HepG2 (cell line): ENCODE measurements around the gene SEMA3B. TPM values are rescaled to one million over a fixed set of nuclear protein-coding genes. Genes with fewer than 3 reads are reported as not detected.

Experiments
- DPF2 ChIP-seq: sonication (generic); formaldehyde crosslinking; IDR thresholded peaks from 2 replicates; pipeline ENCODE4 v1.4.0; 2020; ENCODE audit warnings: mild to moderate bottlenecking, low read depth, missing genetic modification reagents, borderline replicate concordance
- HIVEP1 ChIP-seq: sonication (generic); formaldehyde crosslinking; IDR thresholded peaks from 2 replicates; pipeline ENCODE4 v1.4.0; 2020; ENCODE audit warnings: mild to moderate bottlenecking, missing genetic modification reagents
- IRX3 ChIP-seq: sonication (generic); formaldehyde crosslinking; IDR thresholded peaks from 2 replicates; pipeline ENCODE4 v1.8.1; 2023; ENCODE audit warnings: mild to moderate bottlenecking, low read depth, missing genetic modification reagents, borderline replicate concordance
- KAT7 ChIP-seq: IDR thresholded peaks from 2 replicates; pipeline ENCODE4 v1.6.1; 2018; ENCODE audit warnings: borderline replicate concordance, missing compliant biosample characterization
- MYC ChIP-seq: sonication (generic); formaldehyde crosslinking; IDR thresholded peaks from 2 replicates; pipeline ENCODE4 v1.9.0; 2021; ENCODE audit warnings: missing genetic modification reagents, borderline replicate concordance
- NR2F1 ChIP-seq, 2 experiments: fragments of 450-650 bp in 1 of 2; formaldehyde crosslinking in 1 of 2; IDR thresholded peaks; 2 replicates each; pipeline versions ENCODE4 v1.5.0 to v1.6.1; 2016 to 2020; ENCODE audit warnings: mild to moderate bottlenecking in 1 of 2, missing compliant biosample characterization in 1 of 2, missing genetic modification reagents in 1 of 2, moderate library complexity in 1 of 2
- NR3C1 ChIP-seq: sonication (generic); formaldehyde crosslinking; IDR thresholded peaks from 2 replicates; pipeline ENCODE4 v1.4.0; 2020; ENCODE audit warnings: missing genetic modification reagents
- POLR2G ChIP-seq: fragments of 200-400 bp; formaldehyde crosslinking; IDR thresholded peaks from 2 replicates; pipeline ENCODE4 v1.6.1; 2018; ENCODE audit warnings: mild to moderate bottlenecking, low read depth, low read length, moderate library complexity
- RARG ChIP-seq: sonication (generic); formaldehyde crosslinking; IDR thresholded peaks from 2 replicates; pipeline ENCODE4 v1.4.0; 2020; ENCODE audit warnings: low read depth, mild to moderate bottlenecking, missing genetic modification reagents
- RBAK ChIP-seq: sonication (generic); formaldehyde crosslinking; IDR thresholded peaks from 2 replicates; pipeline ENCODE4 v1.5.1; 2020; ENCODE audit warnings: mild to moderate bottlenecking, missing genetic modification reagents
- SAFB2 ChIP-seq: sonication (generic); formaldehyde crosslinking; IDR thresholded peaks from 2 replicates; pipeline ENCODE4 v1.5.1; 2020; ENCODE audit warnings: missing genetic modification reagents, low read depth, mild to moderate bottlenecking, borderline replicate concordance
- SUZ12 ChIP-seq: fragments of 150-350 bp; IDR thresholded peaks from 2 replicates; pipeline ENCODE4 v1.6.1; 2014; ENCODE audit warnings: low read depth, low read length
- TCF12 ChIP-seq, 2 experiments: fragments of 450-650 bp in 1 of 2; sonication (generic) in 1 of 2; formaldehyde crosslinking in 1 of 2; IDR thresholded peaks; 2 replicates each; pipeline versions ENCODE4 v1.6.1 to v1.8.0; 2017 to 2022; ENCODE audit warnings: antibody characterized with exemption in 1 of 2, mild to moderate bottlenecking in 1 of 2, missing genetic modification reagents in 1 of 2, moderate library complexity in 1 of 2
- ZFP36 ChIP-seq: fragments of 150-350 bp; IDR thresholded peaks from 2 replicates; pipeline ENCODE4 v1.6.1; 2018; ENCODE audit warnings: borderline replicate concordance, low read length, low read depth; ENCODE audit not compliant: partially characterized antibody
- ZNF557 ChIP-seq: sonication (generic); formaldehyde crosslinking; IDR thresholded peaks from 2 replicates; pipeline ENCODE4 v1.4.0; 2020; ENCODE audit warnings: missing genetic modification reagents
- ZNF737 ChIP-seq: sonication (generic); formaldehyde crosslinking; IDR thresholded peaks from 2 replicates; pipeline ENCODE4 v1.5.0; 2020; ENCODE audit warnings: missing genetic modification reagents, mild to moderate bottlenecking, borderline replicate concordance
- ZNF746 ChIP-seq: sonication (generic); formaldehyde crosslinking; IDR thresholded peaks from 2 replicates; pipeline ENCODE4 v1.8.0; 2022; ENCODE audit warnings: mild to moderate bottlenecking, missing genetic modification reagents
- ZNF768 ChIP-seq: sonication (generic); formaldehyde crosslinking; IDR thresholded peaks from 2 replicates; pipeline ENCODE4 v1.4.0; 2020; ENCODE audit warnings: missing genetic modification reagents
- ZSCAN22 ChIP-seq: sonication (generic); formaldehyde crosslinking; IDR thresholded peaks from 2 replicates; pipeline ENCODE4 v1.4.0; 2020; ENCODE audit warnings: mild to moderate bottlenecking, missing genetic modification reagents
- polyA plus RNA-seq, 8 experiments: library from polyadenylated mRNA; depleted of rRNA in 3 of 8; stranded (reverse) in 7 of 8; unstranded in 1 of 8; fragments of >200 nt; fragmentation: Illumina TruSeq in 4 of 8; extraction: Trizol in 4 of 8; gene quantifications; 2 replicates each; pipeline versions ENCODE4 v1.2.1 to v1.2.3, GENCODE V29; 2011 to 2016; ENCODE audit warnings: low read depth in 4 of 8, missing spikeins in 1 of 8, mixed read lengths in 1 of 8; ENCODE audit not compliant: insufficient read depth in 1 of 8
- total RNA-seq, 5 experiments: library from RNA; depleted of rRNA; stranded (reverse); fragments of >200 nt; fragmentation: Illumina TruSeq; extraction: Trizol; gene quantifications; 2 replicates each; pipeline ENCODE4 v1.2.3, GENCODE V29; 2016; ENCODE audit warnings: low read depth in 1 of 5
- TF ChIP-seq, protein P1 (sequence below): sonication (generic); formaldehyde crosslinking; conservative IDR thresholded peaks from 2 replicates; pipeline ENCODE4 v1.4.0; 2020; ENCODE audit warnings: missing genetic modification reagents
- TF ChIP-seq, protein P2 (sequence below): IDR thresholded peaks from 2 replicates; pipeline ENCODE4 v1.6.1; 2016; ENCODE audit warnings: mild to moderate bottlenecking
- TF ChIP-seq, protein P3 (sequence below): IDR thresholded peaks from 2 replicates; pipeline ENCODE4 v1.6.1; 2016; ENCODE audit warnings: missing biosample characterization, missing genetic modification reagents, low read depth
- TF ChIP-seq, protein P4 (sequence below): sonication (generic); formaldehyde crosslinking; conservative IDR thresholded peaks from 2 replicates; pipeline ENCODE4 v1.8.1; 2023; ENCODE audit warnings: missing genetic modification reagents

SEMA3B gene
- total and polyA plus RNA-seq, 2 of the 13 experiments (the other 11 are each of a cell fraction or from before 2014, with no cell fraction given): 93.2 to 158 TPM

DNA sequence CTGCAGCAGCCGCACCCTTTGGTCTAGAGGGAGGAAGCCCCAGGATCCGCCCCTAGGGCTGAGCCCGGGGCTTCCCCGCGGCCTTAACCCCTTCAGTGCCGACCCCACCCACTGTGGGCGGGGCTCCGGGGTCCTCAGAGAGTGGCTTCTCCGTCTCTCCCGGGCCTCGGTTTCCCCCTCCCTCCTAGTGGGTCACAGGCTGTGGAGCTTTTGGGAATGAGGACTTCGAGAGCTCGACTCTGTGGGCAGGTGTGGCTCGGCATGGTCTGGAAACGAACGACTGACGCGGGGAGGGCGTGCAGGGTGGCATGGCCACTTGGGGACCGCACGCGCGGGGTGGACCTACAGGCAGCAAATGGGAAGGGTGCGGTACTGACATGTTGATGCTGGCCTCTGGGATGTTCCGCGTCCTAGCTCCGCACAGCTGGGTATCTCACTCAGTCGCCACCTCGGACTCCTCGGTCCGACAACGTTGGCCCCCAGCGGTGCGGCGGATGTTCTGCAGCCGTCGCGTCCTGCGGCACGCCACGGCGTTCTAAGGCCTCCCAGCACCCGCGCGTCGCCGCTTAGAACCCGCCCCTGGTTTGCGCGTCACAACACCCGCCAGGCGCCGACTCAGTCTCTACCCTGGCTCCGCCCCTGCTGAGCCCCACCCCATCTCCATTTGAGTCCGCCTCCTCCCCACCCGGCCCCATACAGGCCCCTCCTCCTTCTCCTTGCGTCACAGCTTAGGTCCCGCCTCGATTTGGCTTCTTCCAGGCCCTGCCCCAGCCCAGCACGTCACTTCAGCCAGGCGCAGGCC is 30.1 kb downstream of the SEMA3B start, which contains the start of the genes HYAL3 and NAA80 (continued):
- no peak for TF ChIP-seq TCF12 (IDR thresholded peaks at IDR 0.05)
- TF ChIP-seq TCF12 (CRISPR knock-in tag; IDR thresholded peaks at IDR 0.05): no peak
- TF ChIP-seq RBAK (CRISPR knock-in tag): no peak
- TF ChIP-seq, protein P1, sequence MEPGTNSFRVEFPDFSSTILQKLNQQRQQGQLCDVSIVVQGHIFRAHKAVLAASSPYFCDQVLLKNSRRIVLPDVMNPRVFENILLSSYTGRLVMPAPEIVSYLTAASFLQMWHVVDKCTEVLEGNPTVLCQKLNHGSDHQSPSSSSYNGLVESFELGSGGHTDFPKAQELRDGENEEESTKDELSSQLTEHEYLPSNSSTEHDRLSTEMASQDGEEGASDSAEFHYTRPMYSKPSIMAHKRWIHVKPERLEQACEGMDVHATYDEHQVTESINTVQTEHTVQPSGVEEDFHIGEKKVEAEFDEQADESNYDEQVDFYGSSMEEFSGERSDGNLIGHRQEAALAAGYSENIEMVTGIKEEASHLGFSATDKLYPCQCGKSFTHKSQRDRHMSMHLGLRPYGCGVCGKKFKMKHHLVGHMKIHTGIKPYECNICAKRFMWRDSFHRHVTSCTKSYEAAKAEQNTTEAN (CRISPR knock-in tag): peak; percentile 56; the same call in 1 of the 2 replicates
- 0 out of 2 replicates have a peak, but pooled peaks have one; percentile 62 for TF ChIP-seq ZNF557 (CRISPR knock-in tag)
- TF ChIP-seq, protein P2, sequence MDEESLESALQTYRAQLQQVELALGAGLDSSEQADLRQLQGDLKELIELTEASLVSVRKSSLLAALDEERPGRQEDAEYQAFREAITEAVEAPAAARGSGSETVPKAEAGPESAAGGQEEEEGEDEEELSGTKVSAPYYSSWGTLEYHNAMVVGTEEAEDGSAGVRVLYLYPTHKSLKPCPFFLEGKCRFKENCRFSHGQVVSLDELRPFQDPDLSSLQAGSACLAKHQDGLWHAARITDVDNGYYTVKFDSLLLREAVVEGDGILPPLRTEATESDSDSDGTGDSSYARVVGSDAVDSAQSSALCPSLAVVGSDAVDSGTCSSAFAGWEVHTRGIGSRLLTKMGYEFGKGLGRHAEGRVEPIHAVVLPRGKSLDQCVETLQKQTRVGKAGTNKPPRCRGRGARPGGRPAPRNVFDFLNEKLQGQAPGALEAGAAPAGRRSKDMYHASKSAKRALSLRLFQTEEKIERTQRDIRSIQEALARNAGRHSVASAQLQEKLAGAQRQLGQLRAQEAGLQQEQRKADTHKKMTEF (CRISPR knock-in tag): peak; percentile 82; the same call in 1 of the 2 replicates
- TF ChIP-seq ZSCAN22 (CRISPR knock-in tag): no peak
- TF ChIP-seq, protein P3, sequence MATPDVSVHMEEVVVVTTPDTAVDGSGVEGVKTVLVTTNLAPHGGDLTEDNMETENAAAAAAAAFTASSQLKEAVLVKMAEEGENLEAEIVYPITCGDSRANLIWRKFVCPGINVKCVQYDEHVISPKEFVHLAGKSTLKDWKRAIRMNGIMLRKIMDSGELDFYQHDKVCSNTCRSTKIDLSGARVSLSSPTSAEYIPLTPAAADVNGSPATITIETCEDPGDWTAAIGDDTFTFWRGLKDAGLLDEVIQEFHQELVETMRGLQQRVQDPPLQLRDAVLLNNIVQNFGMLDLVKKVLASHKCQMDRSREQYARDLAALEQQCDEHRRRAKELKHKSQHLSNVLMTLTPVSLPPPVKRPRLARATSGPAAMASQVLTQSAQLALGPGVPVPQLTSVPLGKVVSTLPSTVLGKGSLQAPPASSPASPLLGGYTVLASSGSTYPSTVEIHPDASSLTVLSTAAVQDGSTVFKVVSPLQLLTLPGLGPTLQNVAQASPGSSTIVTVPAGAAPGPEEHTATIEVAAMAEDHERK (CRISPR knock-in tag): 0 out of 2 replicates have a peak, but pooled peaks have one; percentile 27
- no peak for TF ChIP-seq ZNF746 (CRISPR knock-in tag)
- peak; percentile 91 for TF ChIP-seq POLR2G
- TF ChIP-seq NR3C1 (CRISPR knock-in tag): no peak
- peak; percentile 99 for TF ChIP-seq HIVEP1
- no peak; the same call in none of the 2 replicates for TF ChIP-seq ZNF768 (CRISPR knock-in tag)
- TF ChIP-seq MYC (CRISPR knock-in tag): peak; percentile 75
- no peak for TF ChIP-seq ZFP36
- no peak for TF ChIP-seq RARG (CRISPR knock-in tag)
- no peak for TF ChIP-seq NR2F1 (CRISPR knock-in tag; IDR thresholded peaks at IDR 0.05)
- no peak for TF ChIP-seq DPF2 (CRISPR knock-in tag)
- TF ChIP-seq ZNF737 (CRISPR knock-in tag): no peak
- no peak for TF ChIP-seq SUZ12
- no peak for TF ChIP-seq KAT7 (CRISPR knock-in tag)
- TF ChIP-seq, protein P4, sequence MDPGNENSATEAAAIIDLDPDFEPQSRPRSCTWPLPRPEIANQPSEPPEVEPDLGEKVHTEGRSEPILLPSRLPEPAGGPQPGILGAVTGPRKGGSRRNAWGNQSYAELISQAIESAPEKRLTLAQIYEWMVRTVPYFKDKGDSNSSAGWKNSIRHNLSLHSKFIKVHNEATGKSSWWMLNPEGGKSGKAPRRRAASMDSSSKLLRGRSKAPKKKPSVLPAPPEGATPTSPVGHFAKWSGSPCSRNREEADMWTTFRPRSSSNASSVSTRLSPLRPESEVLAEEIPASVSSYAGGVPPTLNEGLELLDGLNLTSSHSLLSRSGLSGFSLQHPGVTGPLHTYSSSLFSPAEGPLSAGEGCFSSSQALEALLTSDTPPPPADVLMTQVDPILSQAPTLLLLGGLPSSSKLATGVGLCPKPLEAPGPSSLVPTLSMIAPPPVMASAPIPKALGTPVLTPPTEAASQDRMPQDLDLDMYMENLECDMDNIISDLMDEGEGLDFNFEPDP (CRISPR knock-in tag): no peak
- no peak for TF ChIP-seq IRX3
- TF ChIP-seq SAFB2 (CRISPR knock-in tag): peak; percentile 90; the same call in 1 of the 2 replicates
